Neural progenitor cell (in vitro differentiated cells): ENCODE results near the gene ZNF267.

Experiments
- EZH2 ChIP-seq: fragments of 200-600 bp; sonication (generic); IDR thresholded peaks from 2 replicates; pipeline ENCODE4 v1.6.1; 2017; ENCODE audit warnings: antibody characterized with exemption, mild to moderate bottlenecking, moderate library complexity
- EZH2phosphoT487 ChIP-seq: fragments of 200-600 bp; sonication (generic); IDR thresholded peaks from 2 replicates; pipeline ENCODE4 v1.6.1; 2017; ENCODE audit warnings: antibody characterized with exemption

DNA sequence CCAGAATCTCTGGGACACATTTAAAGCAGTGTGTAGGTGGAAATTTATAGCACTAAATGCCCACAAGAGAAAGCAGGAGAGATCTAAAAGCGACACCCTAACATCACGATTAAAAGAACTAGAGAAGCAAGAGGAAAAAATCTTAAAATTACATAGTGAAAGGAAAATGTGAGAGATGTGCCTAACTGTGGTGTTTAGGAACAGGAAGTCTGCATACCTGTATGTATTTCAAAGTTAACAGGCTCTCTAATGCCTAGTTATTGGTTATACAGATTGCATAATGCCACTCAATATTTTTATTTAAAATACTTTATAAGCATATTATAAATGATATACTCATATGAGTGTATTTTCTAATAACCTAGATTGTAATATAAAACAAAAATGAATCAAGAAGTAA is 25.9 kb downstream of the ZNF267 start:
- TF ChIP-seq EZH2phosphoT487 = no peak
- TF ChIP-seq EZH2 = no peak
